ENCODE measurements around the gene VRK1.

VRK1 gene

DNA sequence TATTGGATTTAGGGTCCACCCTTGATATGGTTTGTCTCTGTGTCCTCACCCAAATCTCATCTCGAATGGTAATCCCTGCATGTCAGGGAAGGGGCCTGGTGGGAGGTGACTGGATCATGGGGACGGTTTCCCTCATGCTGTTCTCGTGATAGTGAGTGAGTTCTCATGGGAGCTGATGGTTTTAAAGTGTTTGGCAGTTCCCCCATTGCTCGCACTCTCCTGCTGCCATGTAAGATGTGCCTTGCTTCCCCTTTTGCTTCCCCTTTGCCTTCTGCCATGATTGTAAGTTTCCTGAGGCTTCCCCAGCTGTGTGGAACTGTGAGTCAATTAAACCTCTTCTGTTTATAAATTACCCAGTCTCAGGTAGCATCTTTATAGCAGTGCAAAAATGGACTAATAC, 118.3 kb downstream of the VRK1 start:
- FAIRE-seq: no peak

DNA sequence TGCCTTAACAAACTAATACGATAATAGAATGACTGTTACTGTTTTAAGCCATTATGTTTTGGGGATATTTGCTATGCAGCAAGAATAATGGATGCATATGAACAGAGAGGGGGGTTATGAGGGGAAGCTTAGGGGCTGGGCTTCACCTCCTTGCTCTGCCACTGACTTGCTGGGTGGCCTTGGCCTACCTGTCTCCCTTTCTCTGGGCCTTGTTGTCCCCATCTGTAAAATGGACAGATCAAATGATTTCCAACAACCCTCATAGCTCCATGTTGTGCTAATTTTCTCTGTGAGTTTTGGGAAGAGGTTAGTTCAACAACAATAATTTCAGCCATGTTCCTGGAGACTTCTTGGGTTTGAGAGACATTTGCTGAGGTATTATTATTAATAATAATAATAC, 119.6 kb downstream of the VRK1 start:
- FAIRE-seq (no peak), DNase-seq (ENCODE audit: insufficient read length, low spot score) (no peak)

More for the DNA sequence above, 118.3 kb downstream of the VRK1 start:
- no peak for DNase-seq (ENCODE audit: insufficient read length, low spot score)

DNA sequence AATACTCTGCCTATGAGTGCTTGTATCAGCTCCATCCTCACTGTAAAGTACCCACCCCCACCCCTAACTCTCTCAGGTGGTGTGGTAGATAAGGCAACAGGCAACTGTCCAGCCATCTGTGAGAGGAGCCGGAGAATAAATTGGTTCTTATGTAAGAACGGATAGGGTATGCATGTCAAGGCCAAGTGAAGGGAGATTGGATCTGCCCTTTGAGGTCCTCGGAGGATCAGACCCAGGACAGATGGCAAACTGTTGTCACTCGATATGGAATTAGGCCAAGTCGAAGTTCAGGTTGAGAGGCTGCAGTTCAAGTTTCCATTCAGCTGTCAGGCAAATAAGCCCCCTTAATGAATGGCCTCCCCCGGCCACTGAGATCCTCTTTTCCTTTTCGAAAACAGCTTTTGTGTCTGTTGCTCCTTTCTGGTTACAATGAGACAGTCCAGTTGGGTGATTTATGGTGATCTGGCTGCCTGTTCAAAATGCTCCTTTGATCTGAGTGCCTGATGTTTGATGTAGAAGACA, 120.3 kb downstream of the VRK1 start:
- peak; percentile 36 for FAIRE-seq
- no peak for DNase-seq (ENCODE audit: insufficient read length, low spot score)

DNA sequence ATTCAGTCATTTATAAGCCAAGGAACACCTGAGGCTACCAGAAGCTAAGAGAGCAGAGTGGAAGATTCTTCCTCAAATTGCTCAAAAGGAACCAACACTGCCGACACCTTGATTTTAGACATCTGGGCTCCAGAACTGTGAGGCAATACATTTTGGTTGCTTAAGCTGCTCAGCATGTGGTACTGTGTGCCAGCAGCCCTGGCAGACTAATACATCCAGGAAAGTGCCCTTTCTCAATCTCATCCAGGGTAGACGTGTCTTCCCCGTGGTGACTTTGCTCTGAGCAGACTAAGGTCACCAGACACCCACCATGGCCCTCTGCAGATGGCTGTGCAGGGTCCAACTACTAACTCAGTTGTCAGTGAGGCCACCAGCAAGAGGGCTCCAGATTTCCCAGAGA, 122.8 kb downstream of the VRK1 start:
- no peak for DNase-seq (ENCODE audit: insufficient read length, low spot score)
- no peak for FAIRE-seq

DNA sequence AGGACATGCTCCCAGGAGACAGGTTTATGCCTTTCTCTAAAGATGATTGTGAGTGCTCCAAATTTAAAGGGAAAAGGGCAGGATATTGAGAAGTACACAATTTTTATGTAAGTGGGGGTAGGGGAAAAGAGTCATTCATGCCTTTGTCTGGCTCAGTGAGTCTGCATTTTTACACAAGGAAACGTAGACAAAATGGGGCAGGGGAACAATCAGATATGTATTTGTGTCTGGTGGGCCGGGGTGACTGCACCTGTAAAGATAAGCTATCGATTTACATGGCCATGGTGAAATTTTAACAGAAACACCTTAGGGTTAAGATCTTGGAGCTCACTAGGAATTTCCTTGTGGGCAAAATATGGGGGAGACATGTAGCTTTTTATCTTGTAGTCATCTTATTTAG, 123.6 kb downstream of the VRK1 start:
- FAIRE-seq: no peak
- DNase-seq (ENCODE audit: insufficient read length, low spot score): no peak

DNA sequence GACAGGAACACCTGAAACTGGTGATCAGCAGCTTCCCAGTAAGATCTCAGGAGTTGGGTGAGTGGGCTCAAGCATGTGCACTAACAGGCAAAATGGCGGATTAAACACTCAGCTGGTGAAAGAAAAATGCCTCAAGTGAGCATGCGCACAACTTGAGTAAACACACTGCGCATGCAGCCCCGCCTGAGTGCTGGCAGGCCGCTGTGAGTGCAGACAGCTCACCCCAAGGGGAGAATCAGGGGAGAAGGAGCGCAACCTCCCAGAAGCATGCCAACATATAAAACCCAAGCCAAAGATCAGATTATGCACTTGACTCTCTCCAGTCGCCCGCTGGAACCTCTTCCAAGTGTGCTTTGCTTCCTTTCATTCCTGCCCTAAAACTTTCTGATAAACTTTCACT, 125.8 kb downstream of the VRK1 start:
- no peak for FAIRE-seq

DNA sequence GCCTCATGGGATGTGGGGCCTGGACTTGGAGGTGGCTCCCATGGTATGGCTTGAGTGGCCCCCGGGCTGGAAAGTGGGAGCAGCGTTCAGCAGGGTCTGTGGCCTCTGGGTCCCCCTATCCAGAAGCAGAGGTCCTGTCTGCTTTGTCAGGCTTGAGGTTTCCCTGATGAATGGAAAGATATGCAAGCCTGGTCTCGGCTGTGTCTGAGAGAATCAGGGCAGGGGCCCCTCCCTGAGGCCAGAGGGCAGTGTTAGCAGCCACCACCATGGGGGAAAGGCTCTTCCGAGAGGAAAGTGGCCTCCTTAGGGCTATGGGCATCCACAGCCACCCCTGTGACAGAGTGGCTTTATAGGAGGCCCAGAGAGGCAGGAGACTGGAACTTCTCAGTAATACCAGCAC, 128.2 kb downstream of the VRK1 start:
- DNase-seq (ENCODE audit: insufficient read length, low spot score): no peak
- FAIRE-seq: no peak

More for the DNA sequence above, 125.8 kb downstream of the VRK1 start:
- DNase-seq (ENCODE audit: insufficient read length, low spot score): no peak

DNA sequence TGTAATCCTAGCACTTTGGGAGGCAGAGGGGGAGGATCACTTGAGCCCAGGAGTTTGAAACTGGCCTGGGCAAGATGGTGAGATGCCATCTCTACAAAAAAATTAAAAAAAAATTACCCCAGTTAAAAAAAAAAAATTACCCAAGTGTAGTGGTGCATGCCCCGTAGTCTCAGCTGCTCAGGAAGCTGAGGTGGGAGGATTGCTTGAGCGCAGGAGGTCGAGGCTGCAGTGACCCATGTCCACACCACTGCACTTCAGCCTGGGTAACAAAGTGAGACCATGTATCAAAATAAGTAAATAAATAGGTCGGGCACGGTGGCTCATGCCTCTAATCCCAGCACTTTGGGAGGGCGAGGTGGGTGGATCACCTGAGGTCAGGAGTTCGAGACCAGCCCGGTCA, 128.8 kb downstream of the VRK1 start:
- no peak for FAIRE-seq
- DNase-seq (ENCODE audit: insufficient read length, low spot score): no peak

DNA sequence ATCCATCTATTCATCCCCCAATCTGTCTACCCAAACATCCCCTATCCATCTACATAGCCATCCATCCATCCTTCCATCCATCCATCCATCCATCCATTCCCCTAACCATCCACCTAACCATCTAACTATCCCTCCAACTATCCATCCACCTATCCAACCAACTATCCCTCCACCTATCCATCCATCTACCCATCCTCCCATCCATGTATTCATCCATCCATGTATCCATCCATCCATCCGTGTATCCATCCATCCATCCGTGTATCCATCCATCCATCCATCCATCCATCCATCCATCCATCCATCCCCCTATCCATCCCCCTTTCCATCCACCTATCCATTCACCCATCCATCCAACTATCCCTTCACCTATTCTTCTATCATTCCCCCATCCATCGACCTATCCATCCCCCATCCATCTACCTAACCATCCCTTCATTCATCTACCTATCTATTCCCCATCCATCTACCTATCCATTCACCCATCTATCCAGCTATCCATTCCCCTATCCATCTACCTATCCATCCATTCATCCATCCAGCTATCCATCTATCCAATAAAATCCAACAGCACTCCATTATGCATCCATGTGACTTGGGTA, 131.7 kb downstream of the VRK1 start:
- FAIRE-seq (no peak), DNase-seq (ENCODE audit: insufficient read length, low spot score) (no peak)

DNA sequence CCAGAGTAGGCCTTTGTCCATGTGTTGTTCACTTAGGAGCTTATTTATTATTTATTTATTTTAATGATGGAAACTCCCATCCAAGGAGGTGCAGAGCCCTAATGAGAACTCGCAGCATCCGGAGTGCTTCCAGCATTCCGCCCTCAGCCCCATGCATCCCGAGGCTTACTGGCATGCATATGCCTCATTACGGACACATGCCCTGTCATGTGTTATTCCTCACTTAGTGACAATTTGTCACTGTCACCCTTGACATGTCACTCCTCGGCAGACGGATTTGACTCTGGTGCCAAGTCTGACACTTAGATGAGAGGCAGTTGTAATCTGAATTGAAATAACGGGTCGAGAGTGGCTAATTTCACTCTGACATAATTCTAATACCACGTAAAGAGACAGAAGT, 132.8 kb downstream of the VRK1 start:
- FAIRE-seq: no peak

DNA sequence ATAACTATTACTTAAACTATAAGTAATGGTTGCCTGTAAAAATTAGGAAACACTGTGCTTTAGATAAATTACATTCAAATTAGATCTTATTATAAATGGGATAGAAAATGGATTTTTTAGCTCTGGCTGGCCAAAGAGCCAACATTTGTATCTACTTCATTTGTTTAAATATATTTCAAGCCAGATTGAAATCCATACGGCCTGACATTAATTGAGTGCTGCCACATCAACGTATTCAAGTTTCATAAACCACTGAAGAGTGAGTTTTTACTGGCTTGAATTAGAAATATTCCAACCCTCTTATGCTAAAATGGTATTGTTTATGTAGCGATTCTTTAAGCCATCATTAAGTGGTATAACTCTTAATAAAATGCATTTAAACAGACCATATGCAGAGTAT, 133.3 kb downstream of the VRK1 start:
- FAIRE-seq (no peak), DNase-seq (ENCODE audit: insufficient read length, low spot score) (no peak)

More for the DNA sequence above, 132.8 kb downstream of the VRK1 start:
- DNase-seq (ENCODE audit: insufficient read length, low spot score): no peak

Measured in HTR-8/SVneo (cell line).